GM12878 (cell line): ENCODE results near the gene CLEC16A.

Experiments used
- ATF7 ChIP-seq: fragments of 450-650 bp; IDR thresholded peaks from 2 replicates; pipeline ENCODE4 v1.6.1; 2016; ENCODE audit warnings: low read depth, mild to moderate bottlenecking
- CTCF ChIP-seq, 3 experiments: IDR thresholded peaks in 2 of 3; conservative IDR thresholded peaks in 1 of 3; 2 replicates each; pipeline ENCODE4 v1.5.1; 2011; ENCODE audit warnings: low read depth in 3 of 3, low read length in 3 of 3, mild to moderate bottlenecking in 3 of 3, control low read depth in 2 of 3, moderate library complexity in 2 of 3, inconsistent platforms in 1 of 3, mixed read lengths in 1 of 3; ENCODE audit not compliant: control insufficient read depth in 2 of 3, insufficient read depth in 1 of 3; ENCODE audit errors: extremely low read depth in 1 of 3
- EP300 ChIP-seq, 2 experiments: fragments of 150-350 bp in 1 of 2; IDR thresholded peaks; 2 replicates each; pipeline ENCODE4 v1.6.1; 2011 to 2012; ENCODE audit warnings: low read depth in 2 of 2, low read length in 2 of 2, borderline replicate concordance in 1 of 2, improper control_type of control experiment in 1 of 2, inconsistent platforms in 1 of 2; ENCODE audit not compliant: control insufficient read depth in 1 of 2
- ESRRA ChIP-seq: IDR thresholded peaks from 2 replicates; pipeline ENCODE4 v1.6.1; 2012; ENCODE audit warnings: mild to moderate bottlenecking, low read length, improper control_type of control experiment
- JUNB ChIP-seq: IDR thresholded peaks from 2 replicates; pipeline ENCODE4 v1.6.1; 2016; ENCODE audit warnings: antibody characterized with exemption, mild to moderate bottlenecking
- NFYA ChIP-seq: IDR thresholded peaks from 2 replicates; pipeline ENCODE4 v1.6.1; 2011; ENCODE audit warnings: low read depth, mild to moderate bottlenecking, low read length, improper control_type of control experiment, borderline replicate concordance
- NR2F1 ChIP-seq: fragments of 450-650 bp; conservative IDR thresholded peaks from 2 replicates; pipeline ENCODE4 v1.6.1; 2017; ENCODE audit warnings: mild to moderate bottlenecking
- USF2 ChIP-seq: IDR thresholded peaks from 2 replicates; pipeline ENCODE4 v1.6.1; 2011; ENCODE audit warnings: low read depth, low read length, improper control_type of control experiment, borderline replicate concordance
- WRNIP1 ChIP-seq: IDR thresholded peaks from 2 replicates; pipeline ENCODE4 v1.6.1; 2011; ENCODE audit warnings: low read depth, low read length, improper control_type of control experiment, borderline replicate concordance

- no peak for TF ChIP-seq CTCF (IDR thresholded peaks at IDR 0.05 in 2 of 3, conservative IDR thresholded peaks at IDR 0.05 in 1 of 3; ENCODE audit: control insufficient read depth in 2 of 3, extremely low read depth in 1 of 3, insufficient read depth in 1 of 3, low read depth in 3 of 3, low read length in 3 of 3)
- no peak for TF ChIP-seq ESRRA
- TF ChIP-seq NFYA: no peak
- TF ChIP-seq NR2F1: no peak
- no peak for TF ChIP-seq JUNB
- no peak for TF ChIP-seq USF2
- no peak for TF ChIP-seq EP300 (IDR thresholded peaks at IDR 0.05; ENCODE audit: borderline replicate concordance in 1 of 2, control insufficient read depth in 1 of 2, low read depth in 2 of 2, low read length in 2 of 2)
- TF ChIP-seq WRNIP1: no peak
- no peak for TF ChIP-seq ATF7
Observed at GRCh38 chr16:10993649-10994048, 49.3 kb downstream of the CLEC16A start.
